H1 (cell line): ENCODE data around the gene WNT7A. TPM values are rescaled to one million over a fixed set of nuclear protein-coding genes. Genes with fewer than 3 reads are reported as not detected.

Experiments used
- CTCF ChIA-PET: fragments of 300-600 bp; sonication (Branson Sonifier 250); formaldehyde crosslinking; loops from one replicate; lab custom pipeline; 2021; ENCODE audit not compliant: partially characterized antibody; lab: Charles Lee
- POLR2A ChIA-PET: fragments of 300-600 bp; sonication (Branson Sonifier 250); formaldehyde crosslinking; loops from one replicate; lab custom pipeline; 2021; ENCODE audit warnings: inconsistent platforms; ENCODE audit not compliant: partially characterized antibody; lab: Charles Lee
- DNase-seq, 2 experiments: peaks; one replicate each; pipeline versions ENCODE4 v3.0.0 to v3.0.0-alpha.2; 2010 to 2022; ENCODE audit warnings: low spot score in 2 of 2, low read depth in 1 of 2, mixed read lengths in 1 of 2
- FAIRE-seq: peaks from 2 replicates; lab custom pipeline; 2011; peaks lifted over from hg19 to GRCh38; lab: Jason Lieb, UNC
- H2AFZ ChIP-seq: 2 replicates; pipeline ENCODE4 v1.8.1; 2012; ENCODE audit warnings: low read length, inconsistent platforms
- H2AK5ac ChIP-seq: 2 replicates; pipeline ENCODE4 v1.6.1; 2013; ENCODE audit warnings: low read depth, low read length
- H2BK120ac ChIP-seq: replicated peaks from 2 replicates; pipeline ENCODE3; 2013; ENCODE audit warnings: low read depth, low read length, inconsistent platforms
- H2BK12ac ChIP-seq: 2 replicates; pipeline ENCODE4 v1.6.1; 2013; ENCODE audit warnings: low read depth, low read length
- H2BK15ac ChIP-seq: 2 replicates; pipeline ENCODE4 v1.6.1; 2013; ENCODE audit warnings: low read length
- H2BK20ac ChIP-seq: 2 replicates; pipeline ENCODE4 v1.6.1; 2013; ENCODE audit warnings: low read length
- H2BK5ac ChIP-seq: 2 replicates; pipeline ENCODE4 v1.6.1; 2013; ENCODE audit warnings: low read depth, low read length
- H3K14ac ChIP-seq: 2 replicates; pipeline ENCODE4 v1.6.1; 2013; ENCODE audit warnings: inconsistent platforms; ENCODE audit not compliant: insufficient read length
- H3K18ac ChIP-seq: 2 replicates; pipeline ENCODE4 v1.6.1; 2013; ENCODE audit warnings: low read length; ENCODE audit errors: extremely low read depth
- H3K23ac ChIP-seq: 2 replicates; pipeline ENCODE4 v1.6.1; 2013; ENCODE audit warnings: inconsistent platforms; ENCODE audit not compliant: insufficient read length
- H3K23me2 ChIP-seq: 2 replicates; pipeline ENCODE4 v1.6.1; 2013; ENCODE audit warnings: low read depth, low read length
- H3K27ac ChIP-seq: 2 replicates; pipeline ENCODE4 v1.6.1; 2011; ENCODE audit warnings: low read depth, low read length, inconsistent platforms
- H3K27me3 ChIP-seq, 4 experiments: replicated peaks in 1 of 4; 1 replicate in 1 of 4; 2 replicates in 3 of 4; pipeline versions ENCODE4 v1.6.1 to v1.8.1; 2011 to 2013; ENCODE audit warnings: low read length in 3 of 4, mild to moderate bottlenecking in 3 of 4, inconsistent platforms in 2 of 4, mixed read lengths in 2 of 4, moderate library complexity in 1 of 4; ENCODE audit not compliant: control insufficient read depth in 3 of 4, insufficient read depth in 3 of 4; ENCODE audit errors: extremely low read depth in 1 of 4
- H3K36me3 ChIP-seq, 4 experiments: 2 replicates each; pipeline versions ENCODE4 v1.6.1 to v1.8.1; 2011 to 2013; ENCODE audit warnings: mild to moderate bottlenecking in 4 of 4, low read length in 3 of 4, moderate library complexity in 2 of 4, control low read depth in 1 of 4, inconsistent platforms in 1 of 4; ENCODE audit not compliant: insufficient read depth in 4 of 4, control insufficient read depth in 2 of 4
- H3K4ac ChIP-seq: replicated peaks from 2 replicates; pipeline ENCODE3; 2013; ENCODE audit warnings: low read length, low read depth, mixed read lengths, inconsistent platforms; ENCODE audit not compliant: insufficient read length
- H3K4me1 ChIP-seq, 4 experiments: replicated peaks in 1 of 4; 1 replicate in 1 of 4; 2 replicates in 3 of 4; pipeline versions ENCODE4 v1.6.1 to v1.8.1; 2011 to 2013; ENCODE audit warnings: low read length in 3 of 4, inconsistent platforms in 2 of 4, mixed read lengths in 1 of 4; ENCODE audit not compliant: insufficient read depth in 4 of 4, control insufficient read depth in 3 of 4
- H3K4me2 ChIP-seq, 2 experiments: 2 replicates each; pipeline versions ENCODE4 v1.6.1 to v1.8.1; 2011 to 2013; ENCODE audit warnings: low read depth in 2 of 2, low read length in 2 of 2, control low read depth in 1 of 2, inconsistent platforms in 1 of 2, mild to moderate bottlenecking in 1 of 2; ENCODE audit not compliant: insufficient read depth in 1 of 2
- H3K4me3 ChIP-seq, 4 experiments: fragments of 200-600, 300-600 bp in 1 of 4; sonication (generic), shearing (Covaris generic), sonication (Bioruptor Twin) in 1 of 4; 2 replicates each; pipeline versions ENCODE4 v1.5.1 to v1.8.1; 2011 to 2016; ENCODE audit warnings: low read length in 4 of 4, low read depth in 3 of 4, control low read depth in 2 of 4, inconsistent platforms in 2 of 4, mild to moderate bottlenecking in 2 of 4, mixed read lengths in 1 of 4, moderate library complexity in 1 of 4; ENCODE audit not compliant: insufficient read depth in 2 of 4; ENCODE audit errors: extremely low read depth in 1 of 4
- H3K56ac ChIP-seq: replicated peaks from 2 replicates; pipeline ENCODE3; 2013; ENCODE audit warnings: low read depth, mild to moderate bottlenecking, mixed read lengths, low read length, inconsistent platforms; ENCODE audit not compliant: insufficient read length
- H3K79me1 ChIP-seq: 2 replicates; pipeline ENCODE4 v1.6.1; 2013; ENCODE audit warnings: low read depth, low read length, control low read depth
- H3K79me2 ChIP-seq, 2 experiments: 2 replicates each; pipeline versions ENCODE4 v1.6.1 to v1.8.1; 2012 to 2013; ENCODE audit warnings: low read length in 2 of 2, mild to moderate bottlenecking in 2 of 2, inconsistent platforms in 1 of 2; ENCODE audit not compliant: insufficient read depth in 2 of 2, control insufficient read depth in 1 of 2
- H3K9ac ChIP-seq, 4 experiments: replicated peaks in 1 of 4; 1 replicate in 1 of 4; 2 replicates in 3 of 4; pipeline versions ENCODE4 v1.6.1 to v1.8.1; 2011 to 2013; ENCODE audit warnings: low read depth in 3 of 4, low read length in 3 of 4, control low read depth in 2 of 4, mild to moderate bottlenecking in 2 of 4, moderate library complexity in 2 of 4, inconsistent platforms in 1 of 4; ENCODE audit errors: extremely low read depth in 1 of 4
- H3K9me3 ChIP-seq, 2 experiments: 2 replicates each; pipeline versions ENCODE4 v1.6.1 to v1.8.1; 2012 to 2013; ENCODE audit warnings: mild to moderate bottlenecking in 2 of 2, moderate library complexity in 2 of 2, control low read depth in 1 of 2, inconsistent platforms in 1 of 2, low read depth in 1 of 2, low read length in 1 of 2, mixed read lengths in 1 of 2; ENCODE audit not compliant: insufficient read depth in 2 of 2
- H4K20me1 ChIP-seq, 2 experiments: replicated peaks in 1 of 2; 2 replicates each; pipeline versions ENCODE3 to v1.8.1; 2011 to 2013; ENCODE audit warnings: inconsistent platforms in 2 of 2, low read length in 2 of 2, mild to moderate bottlenecking in 1 of 2; ENCODE audit not compliant: insufficient read depth in 2 of 2, control insufficient read depth in 1 of 2
- H4K5ac ChIP-seq: 2 replicates; pipeline ENCODE4 v1.6.1; 2013; ENCODE audit warnings: low read length, low read depth, mixed read lengths, inconsistent platforms; ENCODE audit not compliant: insufficient read length
- H4K8ac ChIP-seq: 2 replicates; pipeline ENCODE4 v1.8.0; 2013; ENCODE audit warnings: mild to moderate bottlenecking, moderate library complexity, low read length, inconsistent platforms; ENCODE audit not compliant: insufficient read depth; ENCODE audit errors: extremely low read depth
- H4K91ac ChIP-seq: replicated peaks from 2 replicates; pipeline ENCODE3; 2013; ENCODE audit warnings: low read length, mixed read lengths, inconsistent platforms; ENCODE audit not compliant: insufficient read length
- ATF2 ChIP-seq: IDR thresholded peaks from 2 replicates; pipeline ENCODE4 v1.6.1; 2012; ENCODE audit warnings: low read length, inconsistent platforms
- BRCA1 ChIP-seq: IDR thresholded peaks from 2 replicates; pipeline ENCODE4 v1.6.1; 2012; ENCODE audit warnings: low read depth, low read length, improper control_type of control experiment
- CBX8 ChIP-seq: fragments of 300-800, 300-1000 bp; sonication (generic); IDR thresholded peaks from 2 replicates; pipeline ENCODE4 v1.7.1; 2016; ENCODE audit warnings: low read depth, low read length, borderline replicate concordance
- CEBPB ChIP-seq: IDR thresholded peaks from 2 replicates; pipeline ENCODE4 v1.6.1; 2012; ENCODE audit warnings: low read depth, low read length
- CHD1 ChIP-seq: IDR thresholded peaks from 2 replicates; pipeline ENCODE4 v1.6.1; 2012; ENCODE audit warnings: low read depth, low read length, improper control_type of control experiment
- FOSL1 ChIP-seq: IDR thresholded peaks from 2 replicates; pipeline ENCODE4 v1.6.1; 2011; ENCODE audit warnings: mild to moderate bottlenecking, low read depth, low read length, moderate library complexity; ENCODE audit not compliant: insufficient read depth
- GABPA ChIP-seq: IDR thresholded peaks from 2 replicates; pipeline ENCODE4 v1.6.1; 2011; ENCODE audit warnings: mild to moderate bottlenecking, low read length, moderate library complexity, borderline replicate concordance; ENCODE audit not compliant: insufficient read depth
- JUN ChIP-seq: IDR thresholded peaks from 2 replicates; pipeline ENCODE4 v1.6.1; 2011; ENCODE audit warnings: low read depth, mild to moderate bottlenecking, improper control_type of control experiment, low read length
- POLR2AphosphoS5 ChIP-seq: IDR thresholded peaks from 2 replicates; pipeline ENCODE4 v1.6.1; 2011; ENCODE audit warnings: low read depth, low read length
- RAD21 ChIP-seq, 2 experiments: IDR thresholded peaks in 1 of 2; conservative IDR thresholded peaks in 1 of 2; 2 replicates each; pipeline ENCODE4 v1.6.1; 2011; ENCODE audit warnings: low read depth in 2 of 2, low read length in 2 of 2, improper control_type of control experiment in 1 of 2, inconsistent platforms in 1 of 2, mild to moderate bottlenecking in 1 of 2, moderate library complexity in 1 of 2
- RNF2 ChIP-seq: fragments of 200-900, 300-1000 bp; sonication (generic); IDR thresholded peaks from 2 replicates; pipeline ENCODE4 v1.7.1; 2016; ENCODE audit warnings: borderline replicate concordance, low read depth, mild to moderate bottlenecking, antibody characterized with exemption, low read length; ENCODE audit not compliant: poor library complexity, severe bottlenecking; ENCODE audit errors: missing control alignments
- RXRA ChIP-seq: IDR thresholded peaks from 2 replicates; pipeline ENCODE4 v1.6.1; 2011; ENCODE audit warnings: low read depth, mild to moderate bottlenecking, low read length, moderate library complexity; ENCODE audit not compliant: insufficient read depth
- SUZ12 ChIP-seq: fragments of 200-600 bp; sonication (generic); IDR thresholded peaks from 2 replicates; pipeline ENCODE4 v1.6.1; 2012; ENCODE audit warnings: mild to moderate bottlenecking, inconsistent platforms, low read length, moderate library complexity, mixed read lengths
- polyA plus RNA-seq, 7 experiments: library from polyadenylated mRNA; depleted of rRNA in 3 of 7; stranded (reverse) in 5 of 7; unstranded in 2 of 7; fragments of >200 nt in 5 of 7; fragments of 200-250 nt in 2 of 7; gene quantifications; 1 replicate in 5 of 7; 2 replicates in 1 of 7; 4 replicates in 1 of 7; pipeline versions ENCODE4 v1.2.1 to v1.2.3, GENCODE V29; 2011 to 2013; ENCODE audit warnings: missing spikeins in 2 of 7, mixed read lengths in 2 of 7
- total RNA-seq: library from RNA; stranded (reverse); fragmentation: NEBNext Ultra II Directional; extraction: Animal tissue kit (Norgen Biotek cat#: 25700); gene quantifications from 2 replicates; pipeline ENCODE4 v1.2.1, GENCODE V29; 2021

WNT7A gene
- total and polyA plus RNA-seq, 2 of the 8 experiments (the other 6 are each of a cell fraction or from before 2014, with no cell fraction given) = 0.02 TPM; not detected in 1

- no peaks in the 10 kb centered on the region for H3K4me1 ChIP-seq
- H2BK12ac ChIP-seq = no peak overlapping the region
- H4K20me1 ChIP-seq = no peaks in the 10 kb centered on the region
- H2BK120ac ChIP-seq = no peak overlapping the region
- H3K36me3 ChIP-seq = no peaks in the 10 kb centered on the region
- H3K23me2 ChIP-seq = no peaks in the 10 kb centered on the region; the same call in 1 of the 2 replicates
- H3K4ac ChIP-seq = no peak overlapping the region
- no peak overlapping the region for H3K4me2 ChIP-seq
- no peak overlapping the region for H2AFZ ChIP-seq
- no peak overlapping the region for H4K91ac ChIP-seq
- POLR2A ChIA-PET = no interaction called here
- no peaks in the 10 kb centered on the region for H3K79me2 ChIP-seq
- no peaks in the 10 kb centered on the region for H3K9me3 ChIP-seq
- H4K8ac ChIP-seq = no peak overlapping the region
- CTCF ChIA-PET = interaction anchor here (0.6 to 0.9 kb wide), 2 partner anchors 41 to 128 kb away, joined by 3 to 4 read pairs; no protein-coding TSS in a partner anchor
- H2BK15ac ChIP-seq = no peak overlapping the region
- H4K5ac ChIP-seq = no peak overlapping the region
- no peak overlapping the region for H3K18ac ChIP-seq
- no peak overlapping the region for H2BK5ac ChIP-seq
- DNase-seq (no peak), FAIRE-seq (no peak)
- H3K27ac ChIP-seq = no peak overlapping the region
- no peak overlapping the region for H3K4me3 ChIP-seq
- no peak overlapping the region for H3K9ac ChIP-seq
- no peak overlapping the region for H3K23ac ChIP-seq
- no peak overlapping the region for H3K56ac ChIP-seq
- no peak overlapping the region for H3K14ac ChIP-seq
- no peaks in the 10 kb centered on the region for H3K27me3 ChIP-seq
- H2AK5ac ChIP-seq = no peak overlapping the region
- H3K79me1 ChIP-seq = no peaks in the 10 kb centered on the region
- H2BK20ac ChIP-seq = no peak overlapping the region
- no peak for TF ChIP-seq JUN
- no peak for TF ChIP-seq CEBPB
- no peak for TF ChIP-seq BRCA1
- no peak for TF ChIP-seq CHD1
- no peak for TF ChIP-seq POLR2AphosphoS5
- TF ChIP-seq RAD21 (IDR thresholded peaks at IDR 0.05 in 1 of 2, conservative IDR thresholded peaks at IDR 0.05 in 1 of 2; ENCODE audit: low read depth in 2 of 2, low read length in 2 of 2) = no peak
- TF ChIP-seq RNF2 = no peak
- no peak for TF ChIP-seq CBX8
- no peak for TF ChIP-seq FOSL1
- no peak for TF ChIP-seq GABPA
- TF ChIP-seq SUZ12 = no peak
- TF ChIP-seq ATF2 = no peak
- TF ChIP-seq RXRA = no peak
These were observed 47.7 kb downstream of the WNT7A start for GRCh38 chr3:13832130-13832529.
